GM19193 (cell line): ENCODE measurements around the gene CENPN.

Experiments used
- POLR2A ChIP-seq: IDR thresholded peaks from 4 replicates; pipeline ENCODE4 v1.6.1; 2011; ENCODE audit not compliant: insufficient read depth, insufficient read length; ENCODE audit errors: extremely low read depth

The CENPN gene

GRCh38 chr16:81035975-81036750 is 29.1 kb downstream of the CENPN start:
- no peak for TF ChIP-seq POLR2A

DNA sequence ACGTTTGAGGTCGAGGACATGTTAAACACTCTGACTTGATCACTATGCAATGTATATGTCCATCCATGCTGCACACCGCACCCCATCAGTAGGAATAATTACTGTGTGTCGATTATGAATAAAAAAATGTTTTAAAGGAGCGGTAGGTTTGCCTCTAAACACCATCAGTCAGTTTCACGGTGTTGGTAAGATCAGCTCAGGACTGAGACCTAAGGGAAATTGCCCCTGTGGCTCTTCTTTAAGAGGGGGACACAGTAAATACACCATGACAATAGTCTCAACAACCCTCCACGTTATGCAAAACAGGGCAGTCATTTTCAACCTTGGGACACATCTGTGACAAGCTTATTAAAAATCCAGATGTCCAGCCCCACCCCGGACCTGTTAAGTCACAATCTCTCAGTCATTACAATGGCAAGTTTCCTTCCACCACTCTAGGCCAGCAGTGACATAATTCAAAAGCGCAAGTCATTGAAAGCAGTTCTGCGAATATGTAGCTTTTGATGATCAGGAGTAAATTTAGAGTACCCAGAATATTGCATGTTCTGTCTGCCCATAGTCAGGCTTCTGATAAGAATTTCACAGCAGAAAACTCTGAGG is 29.8 kb downstream of the CENPN start:
- TF ChIP-seq POLR2A: no peak

- TF ChIP-seq POLR2A: no peak
These were observed 33.1 kb downstream of the CENPN start for GRCh38 chr16:81040131-81040530.

- TF ChIP-seq POLR2A: no peak
These were observed 33.8 kb downstream of the CENPN start for GRCh38 chr16:81040842-81041241.

DNA sequence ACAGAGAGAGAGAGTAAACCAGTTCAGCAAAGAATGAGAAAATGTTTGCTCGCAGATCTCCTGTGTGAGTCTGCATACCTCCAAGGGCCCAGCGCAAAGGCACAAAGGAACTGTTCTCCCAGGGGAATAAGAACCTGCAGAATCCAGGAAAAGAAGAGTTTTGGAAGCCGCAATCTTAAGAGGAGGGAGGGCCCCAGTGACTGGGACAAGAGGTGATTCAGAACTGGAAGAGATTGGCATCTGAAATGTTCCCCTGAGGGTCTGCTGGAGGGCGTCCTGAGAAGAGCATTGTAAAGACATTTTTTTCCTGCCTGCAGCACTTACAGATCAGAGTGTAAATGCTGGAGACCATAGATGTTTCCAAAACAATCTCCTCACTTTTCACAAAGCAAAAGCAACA is 34.7 kb downstream of the CENPN start:
- no peak for TF ChIP-seq POLR2A

DNA sequence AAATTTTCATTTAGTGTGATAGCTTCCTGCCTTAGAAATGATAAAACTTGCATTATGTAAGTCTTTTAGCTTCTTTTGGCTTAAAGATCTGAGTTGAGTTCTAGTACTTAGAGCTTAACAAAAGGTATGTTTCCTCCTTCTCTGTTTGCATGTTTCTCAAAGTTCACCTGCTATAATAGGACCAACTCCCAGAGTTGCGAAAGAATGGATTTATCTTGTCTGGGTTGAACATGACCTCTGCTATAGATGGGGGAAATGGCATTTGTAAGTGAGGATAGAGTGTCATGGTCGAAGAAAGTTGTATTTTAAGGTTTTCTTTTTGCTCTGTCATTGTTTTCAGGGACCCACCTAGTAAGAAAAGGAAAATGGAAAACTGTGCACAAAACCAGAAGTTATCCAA is 35.8 kb downstream of the CENPN start:
- no peak for TF ChIP-seq POLR2A

- TF ChIP-seq POLR2A: no peak
These were observed 46.7 kb downstream of the CENPN start for GRCh38 chr16:81053761-81054160.

DNA sequence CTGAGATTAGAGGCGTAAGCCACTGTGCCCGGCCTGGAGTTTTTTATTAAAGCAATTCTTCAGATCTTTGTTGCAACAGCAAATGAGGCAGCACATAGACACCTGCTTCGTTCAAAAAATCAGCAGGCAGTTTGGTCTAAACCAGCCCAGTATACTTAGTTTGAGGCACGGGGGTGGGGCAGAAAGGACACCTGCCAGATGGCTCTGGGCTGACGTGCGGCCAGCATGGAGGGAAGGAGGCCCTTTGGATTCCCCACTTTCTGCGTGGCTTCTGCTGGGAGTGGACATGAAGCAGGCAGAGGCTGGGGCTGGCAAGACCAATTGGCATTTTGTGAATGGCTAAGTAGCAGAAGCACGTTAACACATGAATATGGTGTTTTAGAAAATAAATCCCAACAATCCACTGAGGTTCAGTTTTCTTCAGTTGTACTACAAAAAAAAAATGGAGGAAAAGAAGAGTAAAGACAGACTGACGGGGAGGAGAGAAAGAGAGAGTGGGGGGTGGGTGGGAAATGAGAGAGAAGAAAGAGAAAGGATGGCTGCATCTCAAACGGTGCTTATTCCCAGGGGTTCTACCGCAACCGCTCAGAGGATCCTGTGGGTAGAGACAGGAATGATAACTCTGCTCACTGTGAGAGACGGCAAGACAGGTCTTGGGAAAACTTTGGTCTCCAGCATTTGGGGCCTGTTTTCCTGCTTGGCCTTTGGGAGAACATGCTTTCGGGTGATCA is 53.7 kb downstream of the CENPN start:
- TF ChIP-seq POLR2A: no peak

- no peak for TF ChIP-seq POLR2A
These were observed 54.3 kb downstream of the CENPN start for GRCh38 chr16:81061307-81061640.

- TF ChIP-seq POLR2A: no peak
These were observed 55.0 kb downstream of the CENPN start for GRCh38 chr16:81061871-81062608.

DNA sequence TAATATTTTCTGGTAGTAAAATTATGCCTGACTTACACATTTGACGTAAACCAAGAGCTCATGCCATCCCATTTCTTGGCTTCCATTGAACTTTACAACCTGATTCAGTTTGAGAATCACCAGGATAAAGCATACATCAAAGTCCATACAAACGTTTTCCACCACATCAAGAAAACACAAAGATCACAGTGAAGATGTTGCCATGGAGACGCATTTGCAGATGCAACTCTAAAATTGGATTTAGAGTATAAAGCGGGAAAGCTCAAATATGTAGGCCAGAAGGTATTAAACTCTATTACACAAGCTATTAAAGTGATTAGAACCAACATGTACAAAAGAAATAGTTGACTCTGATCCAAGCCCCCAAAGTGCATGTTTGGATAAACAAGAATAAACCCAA is 59.7 kb downstream of the CENPN start:
- TF ChIP-seq POLR2A: no peak

- TF ChIP-seq POLR2A: no peak
These were observed 60.2 kb downstream of the CENPN start for GRCh38 chr16:81067166-81067565.

DNA sequence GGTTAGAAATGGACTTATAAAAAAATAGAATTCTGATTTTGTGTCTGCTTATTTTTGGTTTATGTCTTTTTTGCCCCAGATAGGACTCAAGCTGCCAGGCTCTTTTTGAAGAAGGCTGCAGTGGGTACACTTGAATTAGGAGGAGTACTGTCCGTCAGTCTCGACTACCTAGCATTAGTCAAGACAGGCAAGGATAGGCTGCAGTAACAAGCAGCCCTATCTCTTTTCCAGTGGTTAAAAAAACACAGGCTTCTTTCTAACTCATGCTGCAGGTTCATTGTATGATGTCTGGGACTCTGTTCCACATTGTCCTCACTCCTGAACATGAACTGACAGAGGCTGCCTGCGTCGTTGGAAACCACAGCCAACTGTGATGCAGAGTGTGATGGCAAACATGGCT is 62.0 kb downstream of the CENPN start:
- no peak for TF ChIP-seq POLR2A

DNA sequence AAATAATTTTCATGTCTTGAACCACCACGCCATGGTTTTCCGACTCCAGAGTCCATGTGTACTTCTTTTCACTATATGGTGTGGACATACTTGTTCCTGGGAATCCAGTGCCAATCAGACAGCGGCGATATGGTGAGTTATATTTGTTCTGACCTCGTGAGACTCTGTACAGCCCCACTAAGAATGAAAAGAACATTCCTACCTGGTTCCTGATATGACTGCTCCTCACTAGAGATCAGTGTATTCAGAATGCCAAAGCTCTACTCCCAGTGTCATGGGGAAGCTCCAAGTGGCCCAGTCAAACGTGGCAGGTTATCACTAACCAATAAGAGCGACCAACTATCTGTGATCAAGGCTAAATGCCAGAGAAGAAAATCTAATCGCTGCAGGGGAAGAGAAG is 64.0 kb downstream of the CENPN start:
- TF ChIP-seq POLR2A: no peak

DNA sequence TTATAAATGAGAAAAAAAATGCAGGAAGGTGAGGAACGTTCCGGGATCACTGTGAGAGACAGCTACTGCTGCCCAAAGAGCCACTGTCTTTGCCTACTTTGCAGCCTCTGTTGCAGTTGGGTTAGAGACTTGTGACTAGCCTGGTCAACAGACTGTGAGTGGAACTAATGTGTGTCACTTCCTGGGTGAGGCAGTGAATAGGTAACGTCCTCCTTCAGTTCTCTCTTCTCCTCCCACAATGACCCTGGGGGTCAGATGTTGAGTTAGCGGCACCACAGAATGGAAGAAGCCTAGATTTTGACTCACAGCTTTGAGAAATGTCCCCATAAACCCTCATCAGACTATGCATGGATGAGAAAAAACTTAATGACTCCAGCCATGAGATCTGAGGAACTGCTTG is 64.8 kb downstream of the CENPN start:
- no peak for TF ChIP-seq POLR2A
